Measurements from ENCODE around the gene EHF. TPM values are rescaled to one million over a fixed set of nuclear protein-coding genes. Genes with fewer than 3 reads are reported as not detected.

The EHF gene
- polyA plus RNA-seq, 1 donor (not counting 4 experiments of a cell fraction or from before 2014, with no cell fraction given), result 64.2 TPM

GRCh38 chr11:34601609-34602008 lies 19.3 kb upstream of the EHF start:
- H3K27me3 ChIP-seq (ENCODE audit: control insufficient read depth, extremely low read depth, insufficient read depth, low read length), result no peaks in the 10 kb centered on the region
- no peak overlapping the region for H3K4me3 ChIP-seq (ENCODE audit: control insufficient read depth in 2 of 3, extremely low read depth in 1 of 3, insufficient read depth in 2 of 3, low read depth in 1 of 3, low read length in 3 of 3)
- H3K4me1 ChIP-seq (ENCODE audit: control insufficient read depth, extremely low read depth, insufficient read depth, low read length), result peaks cover 56% of the 10 kb centered on the region
- no peaks in the 10 kb centered on the region for H3K9me1 ChIP-seq (ENCODE audit: control insufficient read depth, extremely low read depth, insufficient read depth, low read length)
- dilution Hi-C loops (cut with MboI; ENCODE audit: extremely low pct_ligation_motif_present, low sequenced_read_pairs), result no loop called here
- DNase-seq (ENCODE audit: low read depth, low spot score) (no peak), FAIRE-seq (no peak)
- H2AFZ ChIP-seq (ENCODE audit: control insufficient read depth, low read length), result no peak overlapping the region
- no peaks in the 10 kb centered on the region for H4K20me1 ChIP-seq (ENCODE audit: control insufficient read depth, extremely low read depth, insufficient read depth, low read length)
- no peak for TF ChIP-seq EZH2 (IDR thresholded peaks at IDR 0.05; ENCODE audit: low read length)
- no peak for TF ChIP-seq CTCF (optimal IDR thresholded peaks at IDR 0.05 in 1 of 3, IDR thresholded peaks at IDR 0.05 in 1 of 3, conservative IDR thresholded peaks at IDR 0.05 in 1 of 3; ENCODE audit: extremely low read depth in 1 of 3, insufficient read depth in 2 of 3, low read length in 3 of 3)
- no peak overlapping the region for H3K9ac ChIP-seq (ENCODE audit: control insufficient read depth, extremely low read depth, insufficient read depth, low read length)
- H3K4me2 ChIP-seq (ENCODE audit: control insufficient read depth, extremely low read depth, insufficient read depth, low read depth, low read length), result no peak overlapping the region
- no peaks in the 10 kb centered on the region for H3K36me3 ChIP-seq (ENCODE audit: control insufficient read depth in 2 of 2, extremely low read depth in 1 of 2, insufficient read depth in 2 of 2, low read length in 2 of 2)
- H3K79me2 ChIP-seq (ENCODE audit: control insufficient read depth, insufficient read depth, low read length), result no peaks in the 10 kb centered on the region
- H3K9me3 ChIP-seq (ENCODE audit: control insufficient read depth, low read depth, low read length), result no peaks in the 10 kb centered on the region
- H3K27ac ChIP-seq (ENCODE audit: control insufficient read depth, insufficient read depth, low read length), result no peak overlapping the region

- Histone ChIP-seq H3K4me3 (ENCODE audit: control insufficient read depth in 2 of 3, extremely low read depth in 1 of 3, insufficient read depth in 2 of 3, low read depth in 1 of 3, low read length in 3 of 3) (no peak overlapping the region), H3K9me3 (ENCODE audit: control insufficient read depth, low read depth, low read length) (no peaks in the 10 kb centered on the region), H4K20me1 (ENCODE audit: control insufficient read depth, extremely low read depth, insufficient read depth, low read length) (no peaks in the 10 kb centered on the region), H2AFZ (ENCODE audit: control insufficient read depth, low read length) (peak overlapping the region; percentile 28), H3K9ac (ENCODE audit: control insufficient read depth, extremely low read depth, insufficient read depth, low read length) (no peak overlapping the region), H3K27me3 (ENCODE audit: control insufficient read depth, extremely low read depth, insufficient read depth, low read length) (no peaks in the 10 kb centered on the region), H3K27ac (ENCODE audit: control insufficient read depth, insufficient read depth, low read length) (no peak overlapping the region), H3K4me2 (ENCODE audit: control insufficient read depth, extremely low read depth, insufficient read depth, low read depth, low read length) (peak overlapping the region; percentile 31), H3K79me2 (ENCODE audit: control insufficient read depth, insufficient read depth, low read length) (no peaks in the 10 kb centered on the region), H3K9me1 (ENCODE audit: control insufficient read depth, extremely low read depth, insufficient read depth, low read length) (no peaks in the 10 kb centered on the region), H3K36me3 (ENCODE audit: control insufficient read depth in 2 of 2, extremely low read depth in 1 of 2, insufficient read depth in 2 of 2, low read length in 2 of 2) (no peaks in the 10 kb centered on the region), H3K4me1 (ENCODE audit: control insufficient read depth, extremely low read depth, insufficient read depth, low read length) (peaks cover 56% of the 10 kb centered on the region)
- DNase-seq (ENCODE audit: low read depth, low spot score) (no peak), FAIRE-seq (no peak)
- dilution Hi-C loops (cut with MboI; ENCODE audit: extremely low pct_ligation_motif_present, low sequenced_read_pairs), result no loop called here
- TF ChIP-seq CTCF (optimal IDR thresholded peaks at IDR 0.05 in 1 of 3, IDR thresholded peaks at IDR 0.05 in 1 of 3, conservative IDR thresholded peaks at IDR 0.05 in 1 of 3; ENCODE audit: extremely low read depth in 1 of 3, insufficient read depth in 2 of 3, low read length in 3 of 3), result peak; percentile 11 to 62 (median 28)
- no peak for TF ChIP-seq EZH2 (IDR thresholded peaks at IDR 0.05; ENCODE audit: low read length)
These were observed 18.6 kb upstream of the EHF start for GRCh38 chr11:34602245-34602644.

Measured in keratinocyte (primary cell).